ENCODE data around the gene EPM2A.
"Not testable (repeated sequence)": the region's sequence is repeated elsewhere in the genome, so short reads cannot be mapped to it uniquely, and the experiment has no call there.

Gene EPM2A

DNA sequence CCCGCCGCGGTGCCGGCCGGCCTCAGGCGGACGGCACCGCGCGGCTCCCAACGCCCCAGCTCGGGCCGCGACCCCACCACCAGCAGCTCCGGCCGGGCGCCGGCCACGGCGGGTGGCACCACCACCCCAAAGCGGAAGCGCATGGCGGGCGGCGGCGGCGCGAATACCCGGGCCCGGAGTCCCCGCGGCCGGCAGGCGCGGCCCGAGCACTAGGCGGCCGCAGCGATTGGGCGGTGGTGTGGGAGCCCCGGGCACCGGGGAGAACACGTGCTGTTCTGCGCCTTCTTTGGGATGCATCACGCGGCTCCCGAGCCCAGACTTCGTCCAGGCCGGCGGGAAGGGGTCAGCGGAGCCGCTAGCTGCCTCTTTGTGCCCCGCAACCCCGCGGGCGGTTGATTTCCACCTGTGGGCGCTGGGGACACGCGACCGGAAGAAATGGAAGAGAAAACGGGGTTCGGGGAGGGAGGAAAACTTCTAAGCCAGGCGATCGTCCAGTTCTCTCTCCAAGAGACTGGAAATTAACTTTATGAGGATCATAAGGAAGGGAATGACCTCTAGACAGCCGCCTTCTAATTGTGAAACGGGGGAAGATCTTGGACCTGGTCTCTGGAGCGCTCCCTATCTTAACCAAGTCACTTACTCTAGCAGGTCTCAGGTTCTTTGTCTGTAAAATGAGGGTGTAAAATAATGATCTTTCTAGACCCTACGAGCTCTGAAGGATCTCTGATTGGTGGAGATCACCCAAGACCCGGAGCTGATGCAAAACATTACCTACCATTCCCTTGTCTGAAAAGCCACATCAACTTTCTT, at the start of gene EPM2A:
Gene EPM2A, minus strand, starts transcription at position 165 of the 810 bp plus-strand sequence. Its CDS starts 22 bp downstream, at position 143.
- DNase-seq (ENCODE audit: low read depth): no peak

DNA sequence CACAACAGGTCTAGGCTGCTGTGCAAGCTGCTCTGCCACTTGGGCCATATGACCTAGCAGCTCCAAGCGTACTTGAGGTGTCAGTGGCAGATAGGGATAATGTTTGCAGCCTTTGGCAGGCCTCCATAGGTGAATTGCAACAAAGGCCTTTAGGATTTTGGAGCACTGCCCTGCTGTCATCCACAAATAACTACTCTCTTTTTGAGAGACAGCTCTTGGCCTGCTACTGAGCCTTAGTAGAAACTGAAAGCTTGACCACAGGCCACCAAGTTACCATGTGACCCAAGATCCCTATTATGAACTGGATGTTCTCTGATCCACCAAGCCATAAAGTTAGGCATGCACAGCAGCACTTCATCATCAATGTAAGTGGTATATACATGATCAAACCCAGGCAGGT, 49.4 kb upstream of the EPM2A start:
- DNase-seq (ENCODE audit: low read depth): no peak

DNA sequence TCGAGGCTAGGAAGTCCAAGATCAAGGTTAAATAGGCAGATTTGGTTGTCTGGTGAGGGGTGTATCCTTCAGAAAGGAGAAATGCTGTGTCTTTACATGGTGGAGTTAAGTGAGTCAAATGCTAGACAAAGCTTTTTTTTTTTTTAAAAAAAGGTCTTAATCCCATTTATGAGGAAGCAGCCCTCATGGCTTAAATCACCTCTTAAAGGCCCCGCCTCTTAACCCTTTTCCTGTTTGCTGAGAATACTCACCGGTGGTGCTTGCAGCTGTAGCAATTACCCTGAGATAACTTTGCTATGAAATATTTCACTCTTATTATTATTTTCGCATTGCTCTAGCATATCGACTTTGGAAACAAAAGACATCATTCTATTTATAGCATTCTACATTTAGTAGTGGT, 48.5 kb upstream of the EPM2A start:
- no peak for DNase-seq (ENCODE audit: low read depth)

DNA sequence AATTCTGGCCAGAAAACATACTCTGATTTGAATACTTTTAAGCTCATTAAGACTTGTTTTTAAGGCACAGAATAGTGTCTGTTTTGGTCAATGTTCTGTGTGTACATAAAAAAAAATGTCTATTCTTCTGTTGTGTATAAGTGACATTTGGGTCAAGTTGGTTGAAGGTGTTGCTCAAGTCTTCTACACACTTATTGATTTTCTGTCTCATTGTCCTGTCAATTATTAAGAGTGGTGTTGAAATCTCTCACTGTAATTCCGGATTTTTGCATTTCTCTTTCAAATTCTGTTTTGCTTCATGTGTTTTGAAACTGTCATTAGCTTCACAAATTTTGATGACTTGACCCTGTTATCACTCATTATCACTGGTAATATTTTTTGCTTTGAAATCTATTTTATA, 37.5 kb upstream of the EPM2A start:
- DNase-seq (ENCODE audit: low read depth): no peak

DNA sequence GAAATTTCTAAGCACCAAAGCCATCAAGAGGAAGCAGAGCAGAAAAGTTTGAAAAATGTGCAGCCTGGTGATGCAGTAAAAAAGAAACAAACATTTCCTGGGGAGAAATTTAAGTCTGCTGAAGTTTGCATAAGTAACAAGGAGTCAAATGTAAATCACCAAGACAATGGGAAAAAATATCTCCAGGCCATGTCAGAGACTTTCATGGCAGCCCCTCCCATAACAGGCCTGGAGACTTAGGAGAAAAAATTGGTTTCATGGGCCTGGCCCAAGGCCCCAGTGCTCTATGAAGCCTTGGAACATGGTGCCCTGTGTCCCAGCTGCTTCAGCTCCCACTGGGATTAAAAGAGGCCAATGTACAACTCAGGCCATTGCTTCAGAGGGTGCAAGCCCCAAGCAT, 30.1 kb upstream of the EPM2A start:
- DNase-seq (ENCODE audit: low read depth): no peak

DNA sequence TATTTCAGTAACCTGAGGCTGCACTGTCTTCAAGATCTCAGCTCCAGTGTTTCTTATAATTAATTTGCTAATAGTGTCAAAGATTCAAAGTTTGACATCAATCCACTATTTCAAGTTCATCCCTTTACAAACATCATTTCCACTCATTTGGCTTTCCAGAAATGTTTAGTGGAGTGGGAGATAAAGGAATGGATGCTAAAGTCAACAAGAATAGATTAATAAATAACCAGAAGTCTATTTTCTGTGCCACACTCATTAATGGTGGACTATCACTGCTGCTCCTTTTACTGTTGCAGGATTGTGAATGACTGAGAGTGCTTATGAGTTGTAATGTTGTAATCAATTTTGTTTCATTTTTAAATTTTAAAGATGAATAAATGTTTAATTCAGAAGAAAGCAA, 28.4 kb upstream of the EPM2A start:
- no peak for DNase-seq (ENCODE audit: low read depth)

DNA sequence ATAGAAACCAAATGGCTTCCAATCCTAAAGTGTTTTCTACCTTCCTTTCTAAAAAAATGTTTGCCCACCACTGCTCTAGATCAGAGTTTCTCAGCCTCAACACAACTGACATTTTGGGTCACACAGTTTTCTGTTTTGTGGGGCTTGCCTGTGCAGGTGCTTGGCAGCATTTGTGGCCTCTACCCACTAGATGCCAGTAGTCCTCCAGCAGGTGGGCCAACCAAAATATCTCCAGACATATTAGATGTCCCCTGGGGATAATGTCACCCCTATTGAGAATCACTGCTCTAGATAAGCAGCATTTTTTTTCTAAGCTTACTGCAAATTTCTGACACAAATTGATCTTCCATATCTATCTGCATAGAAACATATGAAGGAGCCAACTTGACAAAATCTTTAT, 26.3 kb upstream of the EPM2A start:
- no peak for DNase-seq (ENCODE audit: low read depth)

DNA sequence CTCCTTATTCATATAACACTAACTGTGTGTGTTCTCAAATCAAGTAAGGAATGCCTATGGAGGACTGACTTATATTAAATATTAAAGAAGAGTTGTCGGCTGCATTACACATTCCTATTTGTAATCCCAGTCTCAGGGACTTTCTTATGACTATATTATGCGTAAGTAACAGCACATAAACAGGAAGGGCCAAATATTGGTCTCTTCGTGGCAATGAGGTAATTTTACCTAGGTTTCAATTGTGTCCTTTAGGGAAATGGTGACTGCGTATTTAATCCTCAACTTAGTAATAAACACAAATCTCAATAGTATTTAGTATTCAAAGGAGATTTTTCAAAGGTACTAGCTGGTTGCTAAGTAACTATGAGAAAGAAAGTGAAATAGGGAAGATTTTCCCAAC, 22.8 kb upstream of the EPM2A start:
- no peak for DNase-seq (ENCODE audit: low read depth)

DNA sequence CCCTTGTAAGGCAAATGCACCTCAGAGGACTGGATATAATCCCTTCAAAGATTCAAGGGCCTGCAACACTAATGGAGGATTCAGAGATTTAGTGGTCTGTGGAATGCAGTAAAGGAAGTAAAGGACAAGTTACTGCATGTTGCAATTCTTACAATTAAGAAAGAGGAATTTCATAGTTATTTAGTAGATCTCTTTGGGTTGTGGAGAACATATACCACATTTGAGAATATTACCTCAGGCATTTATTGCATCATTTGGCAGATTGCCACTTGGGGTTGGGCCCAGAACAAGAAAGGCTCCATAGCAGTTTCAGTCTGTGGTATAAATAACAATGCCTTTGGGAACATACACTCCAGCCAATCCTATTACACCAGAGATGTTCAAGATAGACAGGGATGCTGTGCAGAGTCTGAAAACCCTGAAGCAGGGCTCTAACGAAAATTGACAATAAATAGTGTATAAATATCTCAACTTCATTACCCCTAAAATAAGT, 20.9 kb upstream of the EPM2A start:
- DNase-seq (ENCODE audit: low read depth): peak; percentile 77

DNA sequence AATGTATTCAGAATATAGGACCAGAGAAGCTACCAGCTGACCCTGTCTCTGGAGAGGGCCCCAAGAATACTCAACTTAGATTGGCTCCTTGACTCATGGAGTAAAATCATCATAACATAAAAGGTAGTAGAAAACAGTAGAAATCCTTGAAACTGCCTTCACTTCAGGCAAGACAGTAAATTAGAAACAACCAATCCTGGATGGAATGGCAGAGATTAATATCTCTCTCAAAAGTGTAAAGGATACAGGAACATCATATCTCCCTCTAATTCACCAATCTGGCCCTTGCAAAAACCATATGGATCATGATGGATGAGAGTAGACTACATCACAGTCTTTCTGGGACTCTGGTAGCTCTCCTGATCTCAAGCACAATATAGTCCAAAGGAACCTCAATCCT, 20.4 kb upstream of the EPM2A start:
- no peak for DNase-seq (ENCODE audit: low read depth)

DNA sequence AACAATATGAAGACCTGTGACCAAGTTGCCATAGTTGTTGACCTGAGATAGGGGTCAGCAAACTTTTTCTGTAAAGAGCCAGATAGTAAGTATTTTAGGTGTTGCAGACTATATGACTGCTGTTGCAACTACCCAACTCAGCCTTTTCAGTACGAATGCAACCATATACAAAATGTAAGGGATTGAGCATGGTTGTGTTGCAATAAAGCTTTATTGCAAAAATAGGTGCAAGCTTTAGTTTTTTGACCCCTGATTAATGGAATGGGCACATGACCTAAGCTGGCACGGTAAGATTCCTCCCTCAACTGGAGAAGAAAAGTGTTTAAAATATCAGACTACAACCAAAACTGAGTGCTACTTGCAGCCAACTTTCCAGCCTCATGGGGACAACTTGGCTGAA, 17.3 kb upstream of the EPM2A start:
- DNase-seq (ENCODE audit: low read depth): no peak

DNA sequence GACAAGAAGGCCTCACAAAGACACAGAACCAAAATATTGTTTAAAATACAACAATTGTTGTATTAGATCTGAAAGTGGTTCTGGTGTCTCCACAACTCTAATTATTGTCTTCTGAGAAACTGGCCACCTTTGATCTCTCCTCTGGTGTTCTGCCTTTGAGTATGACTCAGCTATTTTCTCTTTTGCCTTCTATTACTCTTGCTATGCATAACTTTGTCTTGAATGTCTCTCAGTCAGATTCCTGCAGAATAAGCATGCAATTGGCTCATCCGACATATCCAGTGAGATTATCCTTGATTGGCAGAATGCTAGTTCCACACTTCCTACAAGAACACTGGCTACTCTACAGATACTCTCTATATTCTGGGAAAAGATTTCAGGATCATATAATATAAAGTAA, 14.3 kb upstream of the EPM2A start:
- DNase-seq (ENCODE audit: low read depth): peak; percentile 31

DNA sequence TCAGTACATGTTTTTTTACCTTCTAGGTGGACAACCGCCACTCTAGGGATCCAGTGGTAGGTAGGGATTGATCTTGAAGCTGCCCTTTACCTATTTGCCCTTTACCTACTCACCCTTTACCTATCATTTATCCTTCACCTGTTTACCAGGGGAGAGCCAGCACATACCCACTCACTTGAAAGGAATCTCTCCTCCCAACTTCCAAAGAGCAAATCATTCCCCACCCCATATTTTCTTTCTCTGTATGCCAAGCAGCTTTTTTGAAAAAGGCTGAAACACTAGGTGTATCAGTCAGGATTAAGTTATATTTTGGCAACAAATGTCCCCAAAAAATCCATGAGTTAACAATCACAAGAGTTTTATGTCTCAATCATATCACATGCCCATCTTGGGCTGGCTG, 10.5 kb upstream of the EPM2A start:
- DNase-seq (ENCODE audit: low read depth): no peak

DNA sequence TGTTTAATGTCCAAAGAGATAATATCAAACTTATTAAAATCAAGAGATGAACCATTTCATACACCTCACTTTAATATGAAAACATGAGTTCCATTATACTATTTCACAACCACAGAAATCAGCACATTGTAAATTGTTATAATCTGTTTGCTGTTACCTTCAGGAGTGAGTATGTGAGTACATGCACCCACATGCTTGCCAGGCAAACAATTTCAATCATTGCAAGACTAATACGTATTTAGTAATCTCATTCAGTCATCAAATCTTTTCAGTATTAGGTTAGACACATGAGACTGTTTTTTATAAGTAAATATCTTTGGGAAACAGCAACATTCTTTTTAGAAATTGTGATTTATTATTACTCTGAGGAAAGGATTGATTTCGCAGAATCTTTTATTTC, 9.3 kb upstream of the EPM2A start:
- DNase-seq (ENCODE audit: low read depth): no peak

DNA sequence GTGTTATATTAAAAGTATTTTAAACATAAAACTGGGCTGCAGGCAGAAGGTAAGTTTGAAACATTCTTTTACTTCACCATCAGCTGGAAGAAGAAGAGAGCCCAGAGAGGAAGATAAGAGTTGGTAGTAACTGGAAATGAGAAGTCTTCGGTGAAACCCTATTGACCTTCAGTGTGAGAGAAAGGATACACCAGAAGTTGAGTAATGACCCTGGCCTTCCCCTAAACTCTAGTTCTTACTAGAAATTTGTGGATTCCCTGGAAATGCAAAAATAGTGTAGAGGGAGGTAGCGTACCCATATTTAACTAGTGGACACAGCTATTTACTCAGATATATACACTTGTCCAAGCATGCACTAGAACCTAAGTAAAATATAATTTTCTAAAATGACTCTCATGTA, 8.0 kb upstream of the EPM2A start:
- no peak for DNase-seq (ENCODE audit: low read depth)

DNA sequence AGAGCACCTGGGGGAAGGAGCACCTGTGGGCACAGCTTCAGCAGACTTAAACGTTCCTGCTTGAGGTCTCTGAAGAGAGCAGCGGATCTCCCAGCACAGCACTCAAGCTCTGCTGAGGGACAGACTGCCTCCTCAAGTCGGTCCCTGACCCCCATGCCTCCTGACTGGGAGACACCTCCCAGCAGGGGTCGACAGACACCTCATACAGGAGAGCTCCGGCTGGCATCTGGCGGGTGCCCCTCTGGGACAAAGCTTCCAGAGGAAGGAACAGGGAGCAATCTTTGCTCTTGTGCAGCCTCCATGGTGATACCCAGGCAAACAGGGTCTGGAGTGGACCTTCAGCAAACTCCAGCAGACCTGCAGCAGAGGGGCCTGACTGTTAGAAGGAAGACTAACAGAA, 7.2 kb upstream of the EPM2A start:
- not testable (repeated sequence) for DNase-seq (ENCODE audit: low read depth)

DNA sequence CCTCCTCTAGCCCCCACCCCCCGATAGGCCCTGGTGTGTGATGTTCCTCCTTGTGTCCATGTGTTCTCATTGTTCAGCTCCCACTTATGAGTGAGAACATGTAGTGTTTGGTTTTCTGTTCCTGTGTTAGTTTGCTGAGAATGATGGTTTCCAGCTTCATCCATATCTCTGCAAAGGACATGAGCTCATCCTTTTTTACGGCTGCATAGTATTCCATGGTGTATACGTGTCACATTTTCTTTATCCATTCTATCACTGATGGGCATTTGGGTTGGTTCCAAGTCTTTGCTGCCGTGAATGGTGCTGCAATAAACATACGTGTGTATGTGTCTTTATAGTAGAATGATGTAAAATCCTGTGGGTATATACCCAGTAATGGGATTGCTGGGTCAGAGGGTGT, 4.4 kb upstream of the EPM2A start:
- not testable (repeated sequence) for DNase-seq (ENCODE audit: low read depth)

DNA sequence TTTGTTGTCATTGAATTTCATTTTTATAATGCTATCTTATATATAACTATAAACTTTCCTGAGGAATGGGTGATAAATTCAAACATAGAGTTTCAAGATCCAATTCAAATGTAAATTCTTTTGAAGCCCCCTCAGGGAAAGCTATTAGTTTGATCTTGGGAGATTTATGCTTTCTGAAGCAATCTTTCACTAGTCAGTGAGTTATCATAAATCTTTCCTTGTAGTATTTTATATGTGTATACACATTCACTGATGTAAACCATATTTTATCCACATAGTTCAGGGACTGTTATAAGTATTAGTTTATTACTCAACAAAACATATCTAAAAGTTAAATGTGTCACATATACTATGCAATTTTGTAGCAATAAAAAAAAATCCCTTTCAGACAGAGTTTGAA, 2.9 kb upstream of the EPM2A start:
- no peak for DNase-seq (ENCODE audit: low read depth)

DNA sequence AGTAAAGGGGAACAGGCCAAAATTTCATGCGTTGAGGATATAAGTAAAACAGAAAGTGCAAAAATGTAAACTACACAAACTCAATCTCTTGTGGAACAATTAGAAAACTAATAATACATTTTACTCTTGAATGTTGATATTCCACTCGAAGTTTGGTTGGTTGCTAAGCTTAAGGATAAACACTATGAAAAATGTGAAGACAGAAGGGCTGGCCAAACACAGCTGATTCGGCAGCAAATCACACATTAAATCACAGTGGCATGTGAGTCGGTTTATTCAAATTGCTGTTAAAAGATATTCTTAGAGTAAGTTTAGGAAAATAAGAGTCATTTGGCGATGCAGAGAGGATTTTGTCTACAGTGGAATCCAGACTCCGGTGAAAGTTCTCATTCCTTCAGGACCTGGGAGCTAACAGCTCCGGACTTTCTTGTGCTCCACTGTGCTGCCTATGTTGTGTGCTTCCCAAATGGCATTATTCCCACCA, 1.4 kb upstream of the EPM2A start:
- DNase-seq (ENCODE audit: low read depth): no peak

DNA sequence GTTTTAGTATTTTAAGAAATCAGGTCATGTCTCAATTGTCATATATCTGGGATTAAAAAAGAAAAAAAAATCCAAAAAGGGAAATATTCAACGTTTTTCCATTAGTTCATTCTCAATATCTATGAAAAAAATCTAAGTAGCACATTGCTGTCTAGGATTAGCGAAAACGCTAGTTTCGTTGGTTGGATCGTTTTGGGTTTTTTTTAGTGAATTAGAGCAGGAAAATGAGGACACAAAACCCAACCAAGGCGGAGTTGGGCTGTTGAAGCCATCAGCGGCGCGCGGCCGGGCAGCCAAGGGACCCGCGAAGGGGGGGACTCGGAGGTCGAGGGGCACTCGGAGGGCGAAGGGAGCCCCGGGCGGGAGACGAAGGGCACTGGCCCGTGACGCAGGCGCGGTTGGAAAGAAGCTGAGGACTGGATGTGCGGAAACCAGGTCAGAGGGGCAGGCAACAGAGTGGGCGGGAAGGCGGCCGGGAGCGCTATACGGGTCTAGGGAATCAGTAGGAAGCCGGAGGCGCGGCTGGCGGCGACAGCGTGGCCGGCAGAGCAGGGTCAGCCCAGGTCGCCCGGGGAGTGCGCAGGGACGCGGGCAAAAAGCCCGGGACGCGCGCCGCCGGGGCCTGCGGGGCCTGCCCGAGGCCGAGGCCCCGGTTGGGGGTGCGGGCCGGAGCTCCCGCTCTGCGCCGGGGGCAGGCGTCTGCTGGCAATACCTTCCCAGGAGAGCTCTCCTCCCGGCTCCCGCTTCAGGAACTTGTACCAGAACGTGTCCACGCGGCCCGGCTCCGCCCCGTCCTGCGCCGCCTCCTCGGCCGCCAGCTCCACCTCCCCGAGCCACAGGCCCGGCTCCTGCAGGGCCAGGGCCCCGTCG, 599 bp downstream of the EPM2A start:
- DNase-seq (ENCODE audit: low read depth): peak; percentile 67

DNA sequence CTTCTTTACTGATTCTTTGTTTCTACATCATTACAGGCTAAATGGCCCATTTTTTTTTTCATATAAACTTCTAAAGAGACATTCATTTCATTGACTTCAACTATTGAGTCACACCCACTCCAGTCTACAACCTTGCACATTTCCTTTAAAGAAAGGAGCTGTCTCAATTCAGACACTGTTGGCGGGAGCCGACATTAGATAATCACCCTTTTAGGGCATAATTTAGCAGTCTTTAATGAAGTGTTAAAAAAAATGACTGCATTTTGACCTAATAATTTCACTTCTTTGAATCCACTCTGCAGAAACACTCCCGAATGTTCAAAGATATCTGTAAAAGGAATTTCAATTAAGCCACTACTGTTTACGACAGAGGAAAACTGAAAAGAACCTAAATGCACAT, 1.5 kb downstream of the EPM2A start:
- no peak for DNase-seq (ENCODE audit: low read depth)

DNA sequence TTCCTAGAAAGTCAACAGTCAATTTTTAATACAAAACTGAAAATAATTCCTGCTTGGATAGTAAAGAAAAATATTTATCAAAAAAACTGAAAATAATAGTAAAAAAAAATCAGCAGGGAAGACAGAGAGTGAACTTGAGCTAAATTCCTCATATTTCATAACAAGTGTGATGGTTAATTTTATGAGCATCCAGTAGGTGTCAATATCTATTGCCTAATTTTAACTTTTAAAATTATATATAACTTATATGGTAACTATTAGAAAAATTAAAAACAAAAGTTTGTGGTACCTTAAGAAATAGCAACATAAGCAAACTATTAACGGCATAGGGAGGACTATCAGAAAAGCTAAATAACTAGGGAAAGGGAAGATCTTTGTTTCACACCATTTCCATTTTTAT, 2.1 kb downstream of the EPM2A start:
- DNase-seq (ENCODE audit: low read depth): no peak

DNA sequence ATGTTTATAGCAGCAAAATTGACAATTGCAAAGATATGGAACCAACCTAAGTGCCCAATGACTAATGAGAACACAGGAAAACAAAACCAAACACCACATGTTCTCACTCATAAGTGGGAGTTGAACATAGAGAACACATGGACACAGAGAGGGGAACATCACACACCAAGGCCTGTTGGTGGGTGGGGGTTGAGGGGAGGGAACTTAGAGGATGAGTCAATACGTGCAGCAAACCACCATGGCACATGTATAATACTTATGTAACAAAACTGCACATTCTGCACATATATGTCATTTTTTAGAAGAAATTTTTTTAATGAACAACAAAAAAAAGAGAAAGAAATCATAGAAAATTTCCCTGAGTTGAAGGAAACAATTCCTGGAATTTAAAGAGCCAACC, 3.9 kb downstream of the EPM2A start:
- no peak for DNase-seq (ENCODE audit: low read depth)

Data from HS-5 (cell line).